ENCODE results near the gene FIGNL1.

Gene FIGNL1

DNA sequence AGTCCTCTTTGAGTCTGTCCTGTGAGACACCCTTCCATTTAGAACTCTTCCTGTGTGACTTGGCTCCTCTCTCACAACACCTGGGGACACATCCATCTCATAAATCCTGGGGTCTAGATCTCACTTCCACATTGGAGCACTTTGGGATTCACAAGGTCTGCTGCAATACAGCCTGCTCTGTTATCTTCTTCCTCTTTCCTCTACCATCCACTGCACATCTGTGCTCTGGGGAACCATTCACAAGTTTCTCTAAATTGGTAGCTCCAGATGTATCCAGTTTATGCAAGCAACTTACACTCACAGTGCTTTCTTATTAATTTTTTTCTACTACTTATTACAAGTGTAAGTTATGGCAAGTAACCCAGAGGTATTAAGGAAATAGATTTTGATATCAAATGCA lies 5.5 kb upstream of the FIGNL1 start:
- H3K27ac ChIP-seq (ENCODE audit: low read depth, low read length), result no peak overlapping the region
- no peaks in the 10 kb centered on the region for H3K36me3 ChIP-seq (ENCODE audit: insufficient read depth, low read length)
- H3K9me3 ChIP-seq (ENCODE audit: low read length), result no peaks in the 10 kb centered on the region
- no peak overlapping the region for H3K4me3 ChIP-seq (ENCODE audit: low read depth in 1 of 2, low read length in 2 of 2)
- no peaks in the 10 kb centered on the region for H3K27me3 ChIP-seq (ENCODE audit: control insufficient read depth in 1 of 2, insufficient read depth in 2 of 2, low read length in 2 of 2)
- H3K9ac ChIP-seq (ENCODE audit: low read length), result no peak overlapping the region
- no peaks in the 10 kb centered on the region for H3K4me1 ChIP-seq (ENCODE audit: insufficient read depth, low read length)

DNA sequence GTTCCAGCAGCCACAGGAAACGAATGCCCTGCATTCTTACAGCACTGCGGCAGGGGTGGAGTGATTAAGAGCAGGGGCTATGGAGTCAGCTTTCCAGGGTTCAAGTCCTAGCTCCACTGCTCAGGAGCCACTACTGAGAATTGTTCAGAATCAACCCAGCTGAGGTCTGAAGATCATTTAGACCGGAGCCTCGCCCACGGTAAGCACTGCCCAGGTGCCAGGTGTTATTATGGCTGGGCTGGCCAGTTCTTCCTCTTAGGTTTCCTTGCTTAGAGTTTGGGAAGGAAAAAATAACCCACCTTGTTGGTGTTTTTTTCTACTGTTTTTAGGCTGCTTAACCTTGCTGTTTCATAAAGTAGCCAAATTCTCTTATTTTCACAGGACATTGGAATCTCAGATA lies 4.8 kb upstream of the FIGNL1 start:
- no peaks in the 10 kb centered on the region for H3K4me1 ChIP-seq (ENCODE audit: insufficient read depth, low read length)
- no peak overlapping the region for H3K9ac ChIP-seq (ENCODE audit: low read length)
- H3K27me3 ChIP-seq (ENCODE audit: control insufficient read depth in 1 of 2, insufficient read depth in 2 of 2, low read length in 2 of 2), result no peaks in the 10 kb centered on the region
- no peak overlapping the region for H3K4me3 ChIP-seq (ENCODE audit: low read depth in 1 of 2, low read length in 2 of 2)
- H3K27ac ChIP-seq (ENCODE audit: low read depth, low read length), result no peak overlapping the region
- H3K36me3 ChIP-seq (ENCODE audit: insufficient read depth, low read length), result no peaks in the 10 kb centered on the region
- H3K9me3 ChIP-seq (ENCODE audit: low read length), result no peaks in the 10 kb centered on the region

DNA sequence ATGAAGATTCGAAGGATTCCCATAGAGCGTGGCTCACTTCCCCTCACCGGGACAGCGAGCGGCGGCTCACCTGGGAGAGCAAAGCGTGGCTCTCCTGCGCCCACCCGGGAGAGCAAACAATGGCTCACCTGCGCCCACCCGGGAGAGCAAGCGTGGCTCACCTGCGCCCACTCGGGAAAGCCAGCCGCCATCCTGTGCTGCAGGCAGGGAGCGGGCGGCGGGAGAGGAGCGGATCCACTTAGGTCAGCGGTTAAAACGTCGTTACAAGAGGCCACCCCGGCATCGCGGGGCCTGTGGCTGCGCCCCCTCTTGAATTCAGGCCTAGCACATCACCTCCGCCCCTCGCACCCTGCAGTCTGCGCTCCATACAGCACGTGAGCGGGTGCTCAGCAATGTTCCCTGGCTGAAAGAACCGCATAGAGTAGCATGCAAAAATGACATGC lies 461 bp upstream of the FIGNL1 start:
- H3K36me3 ChIP-seq (ENCODE audit: insufficient read depth, low read length), result peaks cover 15% of the 10 kb centered on the region
- peak overlapping the region; percentile 11 for H3K9ac ChIP-seq (ENCODE audit: low read length)
- H3K9me3 ChIP-seq (ENCODE audit: low read length), result no peaks in the 10 kb centered on the region
- peak overlapping the region; percentile 80 to 86 for H3K4me3 ChIP-seq (ENCODE audit: low read depth in 1 of 2, low read length in 2 of 2)
- peaks cover 4% of the 10 kb centered on the region for H3K4me1 ChIP-seq (ENCODE audit: insufficient read depth, low read length)
- peak overlapping the region; percentile 80 for H3K27ac ChIP-seq (ENCODE audit: low read depth, low read length)
- no peaks in the 10 kb centered on the region for H3K27me3 ChIP-seq (ENCODE audit: control insufficient read depth in 1 of 2, insufficient read depth in 2 of 2, low read length in 2 of 2)

DNA sequence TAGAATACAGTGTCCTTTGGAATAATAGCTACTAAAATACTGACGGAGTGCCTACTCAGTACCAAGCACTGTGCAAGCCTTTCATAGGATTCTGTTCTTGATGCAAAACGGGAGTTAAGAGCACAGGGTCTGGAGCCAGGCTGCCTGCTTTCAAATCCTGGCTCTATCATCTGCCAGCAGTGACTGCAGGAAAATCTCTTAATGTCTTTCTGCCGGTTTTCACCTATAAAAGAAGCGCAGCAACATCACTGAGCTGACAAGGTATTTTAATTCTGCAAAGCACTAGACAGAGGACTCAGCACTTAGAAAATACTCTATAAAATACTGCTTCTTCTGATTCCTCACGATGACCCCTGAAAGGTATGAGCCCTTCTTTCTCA lies 659 bp downstream of the FIGNL1 start:
- peak overlapping the region; percentile 80 for H3K27ac ChIP-seq (ENCODE audit: low read depth, low read length)
- H3K27me3 ChIP-seq (ENCODE audit: control insufficient read depth in 1 of 2, insufficient read depth in 2 of 2, low read length in 2 of 2), result no peaks in the 10 kb centered on the region
- H3K4me1 ChIP-seq (ENCODE audit: insufficient read depth, low read length), result peaks cover 4% of the 10 kb centered on the region
- H3K9ac ChIP-seq (ENCODE audit: low read length), result peak overlapping the region; percentile 19
- peaks cover 16% of the 10 kb centered on the region for H3K36me3 ChIP-seq (ENCODE audit: insufficient read depth, low read length)
- H3K9me3 ChIP-seq (ENCODE audit: low read length), result no peaks in the 10 kb centered on the region
- H3K4me3 ChIP-seq (ENCODE audit: low read depth in 1 of 2, low read length in 2 of 2), result peak overlapping the region; percentile 80 to 86

DNA sequence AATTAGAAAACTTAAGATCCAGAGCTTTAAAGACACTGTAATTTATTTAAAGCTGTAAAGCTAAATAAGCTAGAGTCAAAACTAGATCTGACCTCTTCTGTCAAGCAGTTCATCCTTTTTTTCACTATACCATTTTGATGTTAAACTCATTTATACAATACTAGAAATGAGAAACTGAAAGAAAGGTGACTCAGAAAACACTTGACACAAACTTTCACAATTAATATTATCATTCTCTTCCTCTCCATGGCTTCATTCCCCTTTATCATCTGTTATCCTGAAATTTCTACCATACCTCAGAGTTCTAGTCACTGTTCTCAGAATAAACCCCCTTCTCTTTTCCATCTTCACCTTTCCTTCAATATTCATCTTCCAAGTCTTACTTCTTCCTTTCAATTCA lies 1.3 kb downstream of the FIGNL1 start:
- Histone ChIP-seq H3K36me3 (ENCODE audit: insufficient read depth, low read length) (peaks cover 16% of the 10 kb centered on the region), H3K27ac (ENCODE audit: low read depth, low read length) (no peak overlapping the region), H3K9ac (ENCODE audit: low read length) (no peak overlapping the region), H3K27me3 (ENCODE audit: control insufficient read depth in 1 of 2, insufficient read depth in 2 of 2, low read length in 2 of 2) (no peaks in the 10 kb centered on the region), H3K4me3 (ENCODE audit: low read depth in 1 of 2, low read length in 2 of 2) (no peak overlapping the region), H3K4me1 (ENCODE audit: insufficient read depth, low read length) (peaks cover 4% of the 10 kb centered on the region), H3K9me3 (ENCODE audit: low read length) (no peaks in the 10 kb centered on the region)

DNA sequence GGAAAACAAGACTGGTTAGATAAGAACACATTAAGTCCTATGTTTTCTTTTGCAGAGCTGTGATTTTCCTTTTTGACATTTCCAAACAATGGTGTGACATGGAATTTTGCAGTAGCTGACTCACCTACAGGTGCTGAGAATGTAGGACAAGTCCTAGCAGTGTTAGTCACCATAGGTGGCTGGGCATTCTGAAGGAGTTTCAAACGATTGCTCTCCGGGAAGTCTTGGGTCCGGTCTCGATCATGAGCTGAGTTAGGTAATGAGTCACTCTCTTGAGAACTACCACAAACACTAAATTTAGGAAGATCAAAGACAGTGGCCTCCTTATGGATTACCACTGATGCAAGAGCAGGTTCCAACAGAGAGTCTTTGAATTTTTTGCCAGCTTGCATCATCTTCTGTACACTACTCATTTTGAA lies 3.6 kb downstream of the FIGNL1 start:
- no peaks in the 10 kb centered on the region for H3K9me3 ChIP-seq (ENCODE audit: low read length)
- H3K36me3 ChIP-seq (ENCODE audit: insufficient read depth, low read length), result peaks cover 22% of the 10 kb centered on the region
- H3K9ac ChIP-seq (ENCODE audit: low read length), result no peak overlapping the region
- H3K4me1 ChIP-seq (ENCODE audit: insufficient read depth, low read length), result peaks cover 4% of the 10 kb centered on the region
- H3K27ac ChIP-seq (ENCODE audit: low read depth, low read length), result no peak overlapping the region
- H3K27me3 ChIP-seq (ENCODE audit: control insufficient read depth in 1 of 2, insufficient read depth in 2 of 2, low read length in 2 of 2), result no peaks in the 10 kb centered on the region
- no peak overlapping the region for H3K4me3 ChIP-seq (ENCODE audit: low read depth in 1 of 2, low read length in 2 of 2)

DNA sequence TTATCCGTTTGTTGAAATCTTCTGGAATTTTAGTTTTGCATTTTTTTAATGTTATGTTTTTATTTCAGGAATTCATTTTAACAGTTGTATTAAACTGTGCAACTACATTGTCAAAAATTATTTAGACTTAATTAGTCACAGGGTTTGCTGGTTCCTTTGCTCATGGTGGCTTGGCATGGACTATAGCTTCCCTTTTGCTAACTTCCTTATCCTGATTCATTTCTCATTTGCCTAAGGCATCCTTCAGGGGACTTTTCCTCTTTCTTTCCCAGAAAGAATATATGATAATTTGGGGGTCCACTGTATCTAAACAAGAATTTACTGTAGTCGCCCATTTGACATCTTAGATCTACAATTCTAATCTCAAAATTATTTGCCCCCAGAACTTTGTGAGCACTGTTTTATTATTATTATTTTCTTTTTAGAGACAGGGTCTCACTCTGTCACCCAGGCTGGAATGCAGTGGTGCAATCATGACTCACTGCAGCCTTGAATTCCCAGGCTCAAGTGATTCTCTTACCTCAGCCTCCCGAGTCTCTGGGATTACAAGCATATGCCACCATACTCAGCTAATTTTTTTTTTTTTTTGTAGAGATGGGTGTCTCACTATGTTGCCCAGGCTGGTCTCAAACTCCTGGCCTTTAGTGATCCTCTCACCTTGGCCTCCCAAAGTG lies 13.9 kb downstream of the FIGNL1 start:
- Histone ChIP-seq H3K27ac (ENCODE audit: low read depth, low read length) (no peak overlapping the region), H3K9ac (ENCODE audit: low read length) (no peak overlapping the region), H3K9me3 (ENCODE audit: low read length) (no peaks in the 10 kb centered on the region), H3K4me1 (ENCODE audit: insufficient read depth, low read length) (no peaks in the 10 kb centered on the region), H3K36me3 (ENCODE audit: insufficient read depth, low read length) (peaks cover 6% of the 10 kb centered on the region), H3K27me3 (ENCODE audit: control insufficient read depth in 1 of 2, insufficient read depth in 2 of 2, low read length in 2 of 2) (no peaks in the 10 kb centered on the region), H3K4me3 (ENCODE audit: low read depth in 1 of 2, low read length in 2 of 2) (no peak overlapping the region)

DNA sequence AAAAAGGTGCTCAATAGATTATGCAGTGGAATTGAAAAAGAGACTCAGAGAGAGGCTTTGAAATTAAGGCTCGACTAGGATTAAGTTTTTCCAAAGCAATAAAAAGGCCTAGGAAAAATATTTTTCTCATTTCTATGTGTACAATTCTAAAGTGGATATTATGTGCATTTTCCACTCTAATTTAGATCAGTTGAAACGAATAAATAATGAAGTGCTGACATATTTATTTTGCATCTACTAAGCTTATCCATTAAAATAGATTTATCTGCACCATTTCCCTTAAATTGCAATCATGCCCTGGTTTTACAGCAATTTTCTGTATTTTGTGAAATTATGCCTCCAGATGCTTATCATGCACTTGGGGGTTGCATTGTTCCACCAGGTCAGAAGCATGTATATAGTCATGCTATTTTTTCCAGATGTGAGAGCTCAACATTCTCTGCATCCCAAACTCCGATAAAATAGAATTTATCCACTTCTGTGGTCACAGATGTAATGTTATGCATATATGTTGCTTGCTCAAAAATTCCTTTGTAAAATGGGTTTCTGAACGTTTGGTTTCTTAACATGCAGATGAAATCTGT lies 18.3 kb downstream of the FIGNL1 start:
- H3K36me3 ChIP-seq (ENCODE audit: insufficient read depth, low read length), result no peaks in the 10 kb centered on the region
- H3K4me1 ChIP-seq (ENCODE audit: insufficient read depth, low read length), result no peaks in the 10 kb centered on the region
- no peak overlapping the region for H3K9ac ChIP-seq (ENCODE audit: low read length)
- H3K4me3 ChIP-seq (ENCODE audit: low read depth in 1 of 2, low read length in 2 of 2), result no peak overlapping the region
- no peaks in the 10 kb centered on the region for H3K9me3 ChIP-seq (ENCODE audit: low read length)
- H3K27ac ChIP-seq (ENCODE audit: low read depth, low read length), result no peak overlapping the region
- H3K27me3 ChIP-seq (ENCODE audit: control insufficient read depth in 1 of 2, insufficient read depth in 2 of 2, low read length in 2 of 2), result no peaks in the 10 kb centered on the region

DNA sequence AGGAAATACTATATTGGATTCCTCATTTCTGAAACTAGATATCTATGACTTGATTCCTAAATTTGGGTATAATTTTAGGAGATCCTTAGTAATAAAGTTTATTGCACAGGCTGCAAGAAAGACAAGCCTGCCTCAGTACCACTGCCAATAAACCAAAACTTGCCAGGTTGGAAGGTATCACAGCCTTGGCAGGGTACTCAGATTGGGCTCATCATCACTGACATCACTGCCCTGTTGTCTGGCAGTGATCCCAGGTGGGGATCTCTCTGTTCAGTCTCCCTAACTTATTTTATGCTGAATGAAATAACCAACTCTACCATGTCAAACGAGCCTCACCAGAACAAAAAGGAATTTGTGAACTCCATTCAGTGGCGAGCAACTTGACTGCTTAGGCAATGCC lies 18.8 kb downstream of the FIGNL1 start:
- no peak overlapping the region for H3K9ac ChIP-seq (ENCODE audit: low read length)
- no peaks in the 10 kb centered on the region for H3K4me1 ChIP-seq (ENCODE audit: insufficient read depth, low read length)

DNA sequence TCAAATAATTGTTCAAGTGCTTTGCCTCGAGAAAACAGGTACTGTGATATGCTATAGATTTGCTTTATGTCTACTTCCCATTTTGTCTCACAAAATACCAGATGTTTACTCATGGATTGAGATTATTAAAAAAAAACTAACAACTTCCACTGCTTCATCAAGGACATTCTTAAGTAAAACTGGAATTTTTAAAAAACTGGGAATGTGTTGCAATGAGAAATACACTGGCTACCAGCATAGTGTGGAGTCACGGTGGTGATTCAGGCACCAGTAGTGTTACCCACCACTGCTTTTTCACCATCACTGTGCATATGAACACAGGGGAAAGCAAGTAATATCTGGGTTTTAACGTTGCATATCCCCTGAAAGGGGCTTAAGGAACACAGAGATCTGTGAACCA lies 21.2 kb downstream of the FIGNL1 start:
- Histone ChIP-seq H3K27me3 (ENCODE audit: control insufficient read depth in 1 of 2, insufficient read depth in 2 of 2, low read length in 2 of 2) (no peaks in the 10 kb centered on the region), H3K36me3 (ENCODE audit: insufficient read depth, low read length) (no peaks in the 10 kb centered on the region), H3K9me3 (ENCODE audit: low read length) (no peaks in the 10 kb centered on the region), H3K4me3 (ENCODE audit: low read depth in 1 of 2, low read length in 2 of 2) (no peak overlapping the region), H3K9ac (ENCODE audit: low read length) (no peak overlapping the region), H3K27ac (ENCODE audit: low read depth, low read length) (no peak overlapping the region), H3K4me1 (ENCODE audit: insufficient read depth, low read length) (no peaks in the 10 kb centered on the region)

More for the DNA sequence above, 18.8 kb downstream of the FIGNL1 start:
- Histone ChIP-seq H3K27ac (ENCODE audit: low read depth, low read length) (no peak overlapping the region), H3K4me3 (ENCODE audit: low read depth in 1 of 2, low read length in 2 of 2) (no peak overlapping the region), H3K9me3 (ENCODE audit: low read length) (no peaks in the 10 kb centered on the region), H3K36me3 (ENCODE audit: insufficient read depth, low read length) (no peaks in the 10 kb centered on the region), H3K27me3 (ENCODE audit: control insufficient read depth in 1 of 2, insufficient read depth in 2 of 2, low read length in 2 of 2) (no peaks in the 10 kb centered on the region)

DNA sequence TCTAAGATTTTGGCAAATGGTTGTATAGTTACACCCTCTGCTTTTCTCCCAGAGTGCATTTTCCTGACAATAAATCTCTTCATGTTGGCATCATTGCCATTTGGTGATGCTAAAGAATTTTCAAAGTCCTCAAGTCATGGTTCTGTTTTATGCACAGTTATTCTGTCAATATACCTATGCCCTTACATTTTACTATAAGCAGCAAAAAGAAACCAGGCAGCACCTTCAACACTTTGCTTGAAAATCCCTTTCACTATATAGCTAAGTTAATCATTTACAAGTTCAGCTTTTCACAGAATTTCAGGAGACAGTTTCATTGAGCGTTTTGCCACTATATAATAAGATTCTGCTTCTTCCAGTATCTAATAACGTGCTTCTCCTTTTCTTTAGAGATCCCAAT lies 22.6 kb downstream of the FIGNL1 start:
- no peak overlapping the region for H3K9ac ChIP-seq (ENCODE audit: low read length)
- no peak overlapping the region for H3K27ac ChIP-seq (ENCODE audit: low read depth, low read length)
- H3K4me1 ChIP-seq (ENCODE audit: insufficient read depth, low read length), result no peaks in the 10 kb centered on the region
- H3K36me3 ChIP-seq (ENCODE audit: insufficient read depth, low read length), result no peaks in the 10 kb centered on the region
- no peak overlapping the region for H3K4me3 ChIP-seq (ENCODE audit: low read depth in 1 of 2, low read length in 2 of 2)
- no peaks in the 10 kb centered on the region for H3K9me3 ChIP-seq (ENCODE audit: low read length)
- no peaks in the 10 kb centered on the region for H3K27me3 ChIP-seq (ENCODE audit: control insufficient read depth in 1 of 2, insufficient read depth in 2 of 2, low read length in 2 of 2)
